ENCODE measurements around the gene ZNF205.

DNA sequence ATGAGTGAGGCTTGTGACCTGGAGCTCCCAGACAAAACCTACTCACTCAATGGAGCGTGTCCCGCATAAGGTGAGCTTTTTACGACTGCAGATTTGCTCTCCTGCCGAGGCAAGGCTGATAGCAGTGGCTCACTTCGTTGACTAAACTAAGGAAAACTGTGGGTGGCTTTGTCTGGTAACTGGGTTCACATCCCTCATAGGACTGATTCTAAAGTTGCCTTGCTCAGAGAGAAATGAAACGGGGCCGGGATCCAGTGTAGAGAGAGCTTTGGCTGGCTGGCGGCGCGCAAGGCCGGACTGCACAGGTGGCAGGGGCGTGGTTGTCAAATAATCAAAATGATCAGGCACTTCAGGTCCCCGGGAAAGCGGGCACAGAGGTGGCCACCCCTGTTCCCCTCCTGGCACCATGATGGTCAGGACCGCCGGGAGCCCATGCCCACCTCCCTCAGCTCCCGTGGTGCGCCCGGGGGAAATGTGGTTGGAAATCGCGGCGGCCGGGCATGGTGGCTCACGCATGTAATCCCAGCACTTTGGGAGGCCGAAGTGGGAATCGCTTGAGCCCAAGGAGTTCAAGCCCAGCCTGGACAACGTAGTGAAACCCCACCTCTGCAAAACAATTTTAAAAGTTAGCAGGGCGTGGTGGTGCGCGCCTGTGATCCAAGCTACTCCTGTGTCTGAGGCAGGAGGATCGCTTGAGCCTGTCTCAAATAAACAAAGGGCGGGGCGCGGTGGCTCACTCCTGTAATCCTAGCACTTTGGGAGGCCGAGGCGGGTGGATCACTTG, 49.0 kb downstream of the ZNF205 start:
- TF ChIP-seq JUND (IDR thresholded peaks at IDR 0.05; ENCODE audit: low read length) (no peak), CHD7 (IDR thresholded peaks at IDR 0.05; ENCODE audit: insufficient replicate concordance, low read length) (no peak), FOSL1 (IDR thresholded peaks at IDR 0.05; ENCODE audit: insufficient read depth, low read depth, low read length) (no peak), SRF (IDR thresholded peaks at IDR 0.05; ENCODE audit: low read depth, low read length) (no peak), CEBPB (IDR thresholded peaks at IDR 0.05; ENCODE audit: low read depth, low read length) (no peak), POLR2AphosphoS5 (IDR thresholded peaks at IDR 0.05; ENCODE audit: low read depth, low read length) (no peak), POLR2A (IDR thresholded peaks at IDR 0.05; ENCODE audit: control extremely low read depth in 1 of 2, low read depth in 2 of 2, low read length in 2 of 2) (no peak)
- TF ChIP-seq, protein P1, sequence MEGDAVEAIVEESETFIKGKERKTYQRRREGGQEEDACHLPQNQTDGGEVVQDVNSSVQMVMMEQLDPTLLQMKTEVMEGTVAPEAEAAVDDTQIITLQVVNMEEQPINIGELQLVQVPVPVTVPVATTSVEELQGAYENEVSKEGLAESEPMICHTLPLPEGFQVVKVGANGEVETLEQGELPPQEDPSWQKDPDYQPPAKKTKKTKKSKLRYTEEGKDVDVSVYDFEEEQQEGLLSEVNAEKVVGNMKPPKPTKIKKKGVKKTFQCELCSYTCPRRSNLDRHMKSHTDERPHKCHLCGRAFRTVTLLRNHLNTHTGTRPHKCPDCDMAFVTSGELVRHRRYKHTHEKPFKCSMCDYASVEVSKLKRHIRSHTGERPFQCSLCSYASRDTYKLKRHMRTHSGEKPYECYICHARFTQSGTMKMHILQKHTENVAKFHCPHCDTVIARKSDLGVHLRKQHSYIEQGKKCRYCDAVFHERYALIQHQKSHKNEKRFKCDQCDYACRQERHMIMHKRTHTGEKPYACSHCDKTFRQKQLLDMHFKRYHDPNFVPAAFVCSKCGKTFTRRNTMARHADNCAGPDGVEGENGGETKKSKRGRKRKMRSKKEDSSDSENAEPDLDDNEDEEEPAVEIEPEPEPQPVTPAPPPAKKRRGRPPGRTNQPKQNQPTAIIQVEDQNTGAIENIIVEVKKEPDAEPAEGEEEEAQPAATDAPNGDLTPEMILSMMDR (IDR thresholded peaks at IDR 0.05; ENCODE audit: control extremely low read depth in 1 of 3, insufficient read depth in 1 of 3, low read depth in 1 of 3, low read length in 3 of 3), result no peak

Data from H1 (cell line).